GM20431 (cell line): Measurements from ENCODE around the gene CCNL2.

Source experiments
- in situ Hi-C: fragments of 300-500 bp; cut with MseI, MboI; formaldehyde crosslinking; loops from one replicate; pipeline ENCODE4 v1.15.0; 2020; ENCODE audit warnings: low sequenced_read_pairs; ENCODE audit not compliant: unreplicated experiment

Gene CCNL2

DNA sequence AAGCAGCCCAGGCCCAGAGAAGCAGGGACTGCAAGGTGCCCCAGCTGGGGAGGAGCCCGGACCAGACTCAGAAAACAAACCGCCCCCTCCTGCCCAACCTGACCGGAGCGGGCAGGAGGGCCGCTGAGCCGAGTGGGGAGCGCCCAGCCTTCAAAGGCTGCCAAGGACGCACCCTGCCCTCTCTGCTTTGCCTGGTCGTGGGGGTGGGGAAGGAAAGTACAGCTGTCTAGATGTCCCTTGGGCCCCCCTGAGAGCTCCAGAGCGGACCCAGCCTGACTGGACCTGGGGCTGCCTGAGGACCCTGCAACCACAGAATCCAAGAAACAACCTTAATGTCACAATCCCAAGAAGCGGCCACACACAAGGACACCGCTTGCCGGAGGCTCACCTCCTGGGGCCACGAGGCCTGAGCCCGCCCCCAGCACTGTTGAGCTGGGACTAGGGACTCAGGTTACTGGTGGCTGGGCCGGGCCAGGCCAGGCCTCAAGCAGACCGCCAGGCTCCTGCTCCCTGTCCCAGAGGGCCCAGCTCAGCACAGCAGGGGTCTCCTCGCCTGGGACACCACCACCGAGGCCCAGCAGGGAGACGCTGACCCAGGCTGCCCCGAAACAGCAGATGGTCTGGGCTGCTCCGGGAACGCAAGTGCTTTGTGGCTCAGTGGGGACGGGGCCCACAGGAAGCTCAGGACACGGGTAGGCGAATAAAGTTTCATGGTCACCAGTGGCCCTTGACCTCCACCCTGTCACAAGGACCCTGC is 51.3 kb downstream of the CCNL2 start:
- in situ Hi-C loops: no loop called here

DNA sequence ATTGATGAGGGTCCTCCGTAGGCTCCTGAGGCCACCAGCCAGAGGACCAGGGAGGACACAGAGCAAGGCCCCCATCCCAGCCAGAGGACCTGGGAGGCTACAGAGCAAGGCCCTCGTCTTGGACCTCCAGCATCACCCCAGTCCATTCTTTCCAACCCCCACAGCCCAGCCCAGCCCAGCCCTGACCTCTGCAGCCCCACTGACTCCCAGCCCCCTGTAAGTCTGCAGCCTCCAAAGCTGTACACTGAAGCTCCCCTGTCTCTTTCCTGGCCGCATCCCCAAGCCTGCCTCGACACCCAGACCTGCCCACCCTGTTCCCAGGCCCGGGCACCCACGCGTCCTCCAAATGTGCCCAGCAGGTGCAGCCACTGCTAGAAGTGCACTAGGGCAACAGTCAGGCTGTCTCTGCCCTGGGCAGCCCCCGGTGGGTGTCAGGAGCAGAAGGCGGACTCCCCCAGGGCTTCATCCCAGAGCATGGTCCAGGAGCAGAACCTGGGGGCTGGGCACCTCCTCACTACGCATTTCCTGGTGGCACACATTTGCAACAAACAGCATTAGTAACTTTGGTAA is 52.0 kb downstream of the CCNL2 start:
- in situ Hi-C loops: no loop called here

DNA sequence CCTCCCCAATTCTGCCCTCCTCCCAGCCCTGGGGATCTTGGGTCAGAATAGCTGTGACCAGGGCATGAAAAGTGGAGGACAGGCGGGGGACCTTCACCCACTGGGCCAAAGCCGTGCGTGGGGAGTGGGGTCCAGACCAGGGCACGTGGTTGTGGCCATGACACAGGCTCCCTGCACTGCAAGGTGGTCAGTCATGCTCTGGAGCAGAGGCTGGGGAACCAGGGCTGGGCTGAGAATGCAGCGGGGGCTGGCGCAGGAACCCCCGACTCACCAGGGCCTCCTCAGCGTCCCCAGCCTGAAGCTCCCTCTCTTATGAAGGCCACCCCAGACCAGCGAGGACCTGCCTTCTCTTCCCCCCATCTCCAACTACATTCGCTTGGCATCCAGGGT is 52.6 kb downstream of the CCNL2 start:
- in situ Hi-C loops: no loop called here

DNA sequence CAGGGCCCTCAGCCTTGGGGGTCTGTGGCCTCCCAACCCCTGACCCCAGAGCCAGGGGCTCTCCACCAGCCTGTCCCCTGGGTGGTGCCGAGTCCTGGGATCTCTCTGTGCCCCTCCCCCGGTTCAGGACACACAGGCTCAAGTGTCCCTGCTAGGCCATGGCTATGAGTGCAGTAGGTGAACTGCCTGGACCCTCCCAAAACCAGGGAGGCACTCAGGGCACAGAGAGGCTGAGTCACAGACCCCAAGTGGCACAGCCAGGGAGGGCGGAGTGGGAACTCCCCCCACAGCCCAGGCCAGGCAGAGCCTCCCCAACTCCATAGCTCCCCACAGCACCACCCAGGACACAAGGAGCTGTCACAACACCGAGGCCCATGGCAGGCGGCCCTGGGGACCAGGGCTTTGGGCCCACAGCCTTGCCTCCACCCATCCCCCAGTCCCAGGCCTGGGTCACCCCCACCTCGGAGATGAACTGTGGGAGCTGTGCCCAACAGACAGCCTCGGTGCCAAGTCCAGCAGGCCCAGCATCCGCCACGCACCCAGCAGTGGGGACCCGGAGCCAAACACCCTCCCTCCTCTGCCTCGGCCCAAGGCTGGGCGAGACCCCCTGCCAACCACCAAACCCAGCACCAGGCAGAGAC is 53.2 kb downstream of the CCNL2 start:
- in situ Hi-C loops: no loop called here

DNA sequence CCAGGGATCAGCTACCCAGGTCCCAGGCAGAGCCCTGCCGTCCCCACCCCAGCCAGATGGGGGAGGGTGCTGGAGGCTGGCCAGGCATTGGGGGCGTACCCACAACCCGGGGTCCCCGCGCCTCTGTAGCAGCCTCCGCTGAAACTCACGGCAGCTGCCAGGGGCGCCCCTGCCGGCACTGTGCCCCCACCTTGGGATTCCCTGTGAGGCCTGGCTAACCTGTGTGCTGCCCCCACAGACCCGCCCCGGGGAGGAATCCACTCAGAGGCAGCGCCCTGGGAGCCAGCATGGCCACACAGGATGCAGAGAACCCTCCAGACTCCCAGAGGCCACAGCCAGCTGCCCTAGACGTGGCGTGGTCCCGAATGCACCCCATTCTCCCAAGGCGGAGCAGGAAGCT is 53.8 kb downstream of the CCNL2 start:
- in situ Hi-C loops: no loop called here

DNA sequence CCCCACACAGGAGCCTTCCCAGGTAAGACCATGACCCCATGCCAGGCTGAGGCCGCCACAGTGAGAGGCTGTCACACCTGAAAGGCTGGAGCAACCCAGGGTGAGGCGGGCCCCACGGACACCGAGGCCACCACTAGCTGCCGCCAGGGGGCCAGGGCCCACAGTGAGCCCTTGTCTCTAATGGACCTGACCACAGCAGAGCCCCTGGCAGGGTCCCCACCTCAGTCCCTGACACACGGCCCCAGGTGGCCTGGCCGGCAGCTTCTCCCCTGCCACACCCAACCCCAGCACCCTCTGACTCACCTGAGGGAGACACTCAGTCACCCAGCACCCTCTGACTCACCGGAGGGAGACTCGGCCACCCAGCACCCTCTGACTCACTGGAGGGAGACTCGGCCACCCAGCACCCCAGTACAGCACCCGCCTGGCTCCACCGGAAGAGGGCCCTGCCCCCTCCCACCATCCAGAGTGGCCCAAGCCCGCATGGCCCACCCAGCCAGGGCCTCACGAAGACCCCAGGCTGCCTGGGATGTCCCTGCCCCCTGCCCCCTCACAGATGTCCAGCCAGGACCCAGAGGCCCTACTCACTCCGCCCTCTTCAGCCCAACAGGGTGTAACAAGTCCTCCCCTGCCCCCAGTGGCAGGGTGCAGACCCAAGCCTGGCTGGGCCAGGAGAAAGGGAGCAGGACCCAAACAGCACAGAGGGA is 54.3 kb downstream of the CCNL2 start:
- in situ Hi-C loops: no loop called here

DNA sequence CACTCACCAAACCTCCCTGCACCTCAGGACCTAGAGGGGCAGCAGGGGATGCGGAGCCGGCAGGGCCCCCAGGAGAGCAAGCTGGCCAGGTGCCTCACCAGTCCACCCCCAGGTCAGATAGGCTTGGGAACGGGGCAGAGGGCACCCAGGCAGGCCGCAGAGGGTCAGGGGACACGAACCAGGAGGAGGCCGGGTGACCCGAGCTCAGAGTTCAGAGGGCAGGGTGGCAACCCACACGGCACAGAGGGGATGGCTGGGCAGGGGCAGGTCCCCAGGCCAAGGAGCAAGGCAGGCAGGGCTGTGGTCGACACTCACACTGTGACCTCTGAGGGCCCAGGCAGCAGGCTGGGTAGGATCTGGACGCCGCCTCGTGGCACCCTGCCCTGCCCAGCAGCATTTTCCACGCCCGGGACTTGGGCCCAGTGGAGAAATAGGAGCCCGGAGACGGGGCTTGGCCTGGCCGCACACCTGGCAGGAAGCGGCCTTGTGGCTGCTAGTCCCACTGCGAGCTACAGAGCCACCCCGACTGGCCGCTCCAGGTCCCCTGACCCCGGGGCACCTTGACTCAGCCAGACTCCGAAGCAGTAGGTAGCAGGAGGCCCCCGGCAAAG is 55.2 kb downstream of the CCNL2 start:
- in situ Hi-C loops: no loop called here

DNA sequence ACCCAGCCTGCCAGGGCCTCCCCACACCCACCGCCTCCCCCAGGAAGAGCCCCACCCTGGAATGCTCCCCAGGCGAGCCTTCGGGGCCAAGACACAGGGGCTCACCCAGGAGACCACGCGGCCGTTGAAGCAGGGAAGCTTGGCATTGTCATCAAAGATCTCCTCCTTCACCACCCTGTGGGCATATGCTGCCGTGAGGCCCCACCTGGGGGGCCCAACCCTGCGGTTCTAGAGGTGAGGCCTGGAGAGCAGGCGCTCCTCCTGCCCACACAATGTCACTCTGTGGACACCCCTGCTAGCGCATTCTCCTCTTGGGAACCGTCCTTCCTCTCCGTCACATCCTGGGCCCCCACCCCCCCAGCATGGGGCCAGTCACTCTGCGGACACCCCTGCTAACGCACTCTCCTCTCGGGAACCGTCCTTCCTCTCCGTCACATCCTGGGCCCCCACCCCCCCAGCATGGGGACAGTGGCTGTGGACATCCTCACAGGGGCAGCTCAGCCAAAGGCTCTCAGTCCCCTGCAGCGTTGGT is 56.5 kb downstream of the CCNL2 start:
- in situ Hi-C loops: no loop called here

DNA sequence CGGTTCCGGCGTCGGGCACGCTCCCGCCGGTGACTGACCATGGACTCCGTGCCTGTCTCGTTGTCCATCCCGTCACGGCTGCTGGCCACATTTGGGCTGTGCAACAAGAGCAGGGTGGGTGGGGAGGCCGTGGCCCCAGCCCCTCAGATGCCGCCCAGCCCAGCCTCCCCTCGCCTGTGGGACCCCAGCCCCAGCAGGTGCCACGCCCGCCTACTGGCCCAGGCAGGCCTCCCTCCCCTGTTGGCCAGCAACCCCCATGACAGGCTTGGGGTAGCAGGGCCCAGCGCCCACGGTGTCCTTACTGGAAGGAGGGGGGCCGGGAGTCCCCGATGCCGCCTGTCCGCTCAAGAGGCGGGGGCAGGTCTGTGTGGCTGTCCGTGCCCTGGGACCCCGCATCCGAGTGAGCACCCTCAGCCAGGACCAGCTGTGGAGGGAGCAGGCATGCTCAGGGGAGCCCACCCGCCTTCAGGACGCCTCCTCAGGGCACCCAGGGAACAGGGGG is 57.0 kb downstream of the CCNL2 start:
- in situ Hi-C loops: no loop called here

DNA sequence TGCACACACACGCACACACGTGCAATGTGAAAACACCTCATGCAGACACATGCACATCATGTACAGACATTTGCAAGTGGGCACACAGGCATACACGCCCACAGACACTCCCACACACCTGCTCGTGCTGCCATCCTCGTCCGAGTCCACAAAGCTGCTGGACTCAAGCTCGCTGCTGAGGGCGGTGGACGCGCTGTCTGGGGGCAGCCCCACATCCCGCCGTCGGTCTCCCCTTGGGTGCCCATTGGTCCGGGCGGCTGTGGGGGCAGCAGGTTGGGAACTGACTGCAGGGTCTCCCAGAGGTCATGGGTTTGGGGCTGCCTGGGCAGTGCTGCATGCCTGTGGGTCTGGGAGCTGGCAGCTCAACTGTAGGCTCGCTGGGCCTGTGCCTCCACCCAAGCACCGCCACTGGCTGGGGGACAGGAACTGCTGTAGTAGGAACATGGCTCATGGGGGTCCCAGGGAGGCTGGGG is 57.5 kb downstream of the CCNL2 start:
- in situ Hi-C loops: no loop called here

DNA sequence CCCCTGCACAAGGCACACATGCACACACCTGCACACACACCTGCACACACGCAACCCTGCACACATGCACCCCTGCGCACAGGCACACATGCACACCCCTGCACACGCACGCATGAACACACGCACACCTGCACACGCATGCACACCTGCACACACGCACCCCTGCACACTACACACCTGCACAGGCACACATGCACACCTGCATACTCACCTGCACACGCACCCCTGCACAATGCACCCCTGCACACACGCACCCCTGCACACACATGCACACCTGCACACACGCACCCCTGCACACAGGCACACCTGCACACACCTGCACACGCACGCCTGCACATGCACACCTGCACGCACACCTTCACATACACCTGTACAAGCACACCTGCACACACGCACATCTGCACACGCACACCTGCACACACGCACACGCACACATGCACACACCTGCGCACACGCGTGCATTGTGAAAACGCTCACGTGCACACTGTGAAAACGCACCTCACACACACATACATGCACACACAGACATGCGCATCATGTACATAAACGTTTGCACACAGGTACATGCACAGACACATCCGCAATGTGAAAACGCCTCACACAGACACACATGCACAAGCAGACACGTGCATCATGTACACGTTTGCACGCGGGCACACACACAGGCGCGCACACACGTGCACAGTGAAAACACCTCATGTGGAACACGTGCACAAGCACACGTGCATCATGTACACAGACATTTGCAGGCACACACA is 58.2 kb downstream of the CCNL2 start:
- in situ Hi-C loops: no loop called here

DNA sequence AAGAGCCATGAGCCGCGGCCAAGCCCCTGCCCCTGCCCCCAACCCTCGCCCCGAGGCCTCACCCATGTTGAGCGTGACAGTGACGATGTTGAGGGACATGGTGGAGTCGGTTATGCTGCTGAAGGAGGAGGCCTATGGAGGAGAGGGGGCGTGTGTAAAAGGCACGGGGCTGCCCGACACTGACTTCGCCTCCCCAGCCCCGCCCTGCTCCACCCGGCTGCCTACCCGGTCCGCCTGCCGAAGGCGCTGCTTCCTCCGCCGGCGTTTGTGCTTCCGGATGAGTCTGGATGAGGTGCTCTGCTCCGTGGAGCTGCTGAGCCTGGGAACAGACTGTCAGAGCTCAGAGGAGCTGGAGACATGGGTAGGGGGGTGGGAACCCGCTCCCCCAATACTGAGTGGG is 59.0 kb downstream of the CCNL2 start:
- in situ Hi-C loops: no loop called here

DNA sequence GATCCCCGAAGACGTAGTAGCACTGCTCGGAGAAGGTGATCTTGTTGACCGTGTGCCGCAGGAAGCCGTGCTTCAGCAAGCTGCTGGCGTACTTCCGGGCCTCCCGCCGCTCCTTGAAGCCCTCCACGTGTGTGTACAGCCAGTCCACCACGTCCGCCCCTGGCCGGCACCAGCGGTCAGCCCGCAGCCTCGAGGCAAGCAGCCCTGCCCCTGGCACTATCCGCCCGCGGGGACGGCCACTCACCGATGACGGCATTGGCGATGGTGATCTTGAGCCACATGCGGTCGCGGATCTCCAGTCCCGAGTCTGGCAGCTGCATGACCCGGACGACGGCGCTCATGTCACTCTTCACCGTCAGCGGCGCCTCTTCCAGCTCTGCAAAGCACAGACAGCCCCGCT is 60.9 kb downstream of the CCNL2 start:
- in situ Hi-C loops: no loop called here

DNA sequence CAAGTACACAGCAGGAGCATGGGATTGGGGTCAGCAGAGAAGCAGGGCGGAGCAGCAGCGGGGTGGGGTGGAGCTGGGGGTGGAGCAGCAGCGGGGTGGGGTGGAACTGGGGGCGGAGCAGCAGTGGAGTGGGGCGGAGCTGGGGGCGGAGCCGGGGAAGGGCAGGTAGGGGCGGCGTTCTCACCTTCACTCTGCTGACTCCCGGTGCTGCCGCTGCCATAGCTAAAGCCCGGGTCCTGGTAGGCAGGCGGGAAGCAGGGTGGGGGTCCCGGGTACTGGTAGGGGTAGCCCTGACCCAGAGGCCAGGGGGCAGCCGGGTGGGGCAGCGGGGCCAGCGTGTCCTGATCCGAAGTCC is 61.4 kb downstream of the CCNL2 start:
- in situ Hi-C loops: no loop called here

DNA sequence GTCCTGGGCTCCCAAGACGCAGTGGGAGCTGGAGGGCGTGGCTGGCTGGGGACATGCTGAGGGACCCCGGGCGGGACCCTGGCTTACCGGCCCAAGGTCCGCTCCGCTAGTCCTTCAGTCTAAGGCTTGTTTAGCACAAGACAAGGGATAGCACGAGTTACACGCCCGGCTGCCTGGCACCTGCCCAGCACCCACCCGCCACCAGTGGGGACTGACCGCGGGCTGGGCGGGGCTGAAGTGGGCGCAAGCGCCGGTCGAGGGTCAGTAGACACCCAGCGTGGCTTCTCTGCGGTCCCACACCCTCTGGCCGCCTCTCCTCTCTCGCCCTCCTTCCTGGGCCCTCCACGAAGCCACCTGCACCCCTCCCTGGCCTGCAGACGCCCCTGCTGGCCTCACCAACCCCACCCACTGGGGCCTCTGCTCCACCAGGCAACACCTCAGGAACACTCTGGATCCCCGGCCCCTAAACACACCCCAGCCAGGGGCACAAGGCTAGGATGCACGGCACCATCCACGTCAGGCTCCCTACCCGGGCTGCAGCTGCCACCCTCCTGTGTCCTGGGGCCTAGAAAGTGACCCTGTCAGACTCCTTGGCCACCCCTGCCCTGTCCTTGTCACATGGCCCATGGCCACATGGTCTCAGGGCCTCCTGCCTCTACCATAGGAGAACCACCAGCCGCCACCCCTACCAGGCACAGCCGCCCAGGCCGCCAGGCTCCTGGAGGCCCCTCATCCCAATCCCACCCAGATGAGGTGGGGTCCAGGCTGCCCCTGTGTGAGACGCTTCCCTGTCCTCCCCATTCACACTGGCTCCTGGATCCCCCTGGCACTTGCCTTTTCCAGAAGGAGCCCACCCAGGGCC is 62.0 kb downstream of the CCNL2 start:
- in situ Hi-C loops: no loop called here

DNA sequence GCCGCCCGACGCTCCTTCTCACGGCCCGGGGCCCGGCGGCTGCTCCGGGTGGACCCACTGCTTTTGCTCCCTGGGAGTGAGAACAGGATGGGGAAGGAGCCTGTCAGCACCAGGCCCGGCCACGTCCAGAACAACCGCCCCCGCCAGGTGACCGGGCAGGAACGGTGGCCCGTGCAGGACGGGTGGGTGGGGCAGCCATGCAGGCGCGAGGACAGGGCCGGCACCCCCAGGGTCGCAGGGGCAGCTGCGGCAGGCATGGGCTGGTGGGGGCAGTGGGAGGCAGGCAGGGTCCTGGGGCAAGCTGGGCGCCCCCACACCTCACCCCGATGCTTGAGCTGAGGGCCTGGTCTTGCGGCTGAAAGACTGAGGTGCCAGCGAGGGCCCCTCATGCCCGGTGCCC is 62.7 kb downstream of the CCNL2 start:
- in situ Hi-C loops: no loop called here

DNA sequence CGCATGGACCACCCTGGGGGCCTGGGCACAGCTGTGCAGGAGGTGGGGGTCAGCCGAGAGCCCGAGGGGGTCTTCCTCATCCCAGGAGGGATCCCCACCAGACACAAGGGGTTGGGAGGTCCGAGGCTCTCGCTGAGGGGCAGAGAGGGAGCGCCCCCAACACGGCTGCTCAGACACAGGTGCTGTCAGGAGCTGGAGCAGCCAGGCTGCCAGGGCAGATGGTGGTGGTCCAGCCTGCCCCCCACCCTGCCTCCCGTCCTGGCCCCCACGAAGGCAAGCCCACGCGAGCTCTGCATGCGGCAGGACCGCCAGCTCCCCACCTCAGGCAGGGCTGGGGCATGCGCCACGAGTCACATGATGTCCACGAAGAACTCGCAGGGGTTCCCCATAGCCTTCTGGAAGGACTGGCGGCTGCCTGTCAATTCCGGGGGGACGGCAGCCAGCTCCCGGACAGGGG is 63.3 kb downstream of the CCNL2 start:
- in situ Hi-C loops: no loop called here
